Erythroblast (primary cell): ENCODE measurements around the gene IMMP2L.

ENCODE experiments used
- GATA1 ChIP-seq: IDR thresholded peaks from 2 replicates; pipeline ENCODE4 v1.6.1; 2011; ENCODE audit warnings: low read depth, mild to moderate bottlenecking, control low read depth, low read length, moderate library complexity
- POLR2A ChIP-seq: IDR thresholded peaks from 2 replicates; pipeline ENCODE4 v1.6.1; 2011; ENCODE audit warnings: mild to moderate bottlenecking, low read length

GRCh38 chr7:111486472-111487142 is 75.7 kb downstream of the IMMP2L start:
- no peak for TF ChIP-seq POLR2A
- TF ChIP-seq GATA1: no peak
